HG02970 (cell line): ENCODE results near the gene HIP1.
"Not testable (repeated sequence)": the region's sequence is repeated elsewhere in the genome, so short reads cannot be mapped to it uniquely, and the experiment has no call there.

Experiments used
- ATAC-seq: cut with Tn5 transposase; IDR thresholded peaks from one replicate; pipeline ENCODE4 v1.9.1; 2021; ENCODE audit warnings: mild to moderate bottlenecking, moderate library complexity, moderate number of reproducible peaks; ENCODE audit not compliant: unreplicated experiment, low FRiP score

HIP1 gene

GRCh38 chr7:75647709-75648438, 90.9 kb downstream of the HIP1 start:
- ATAC-seq = no peak

- ATAC-seq = no peak
Measured at GRCh38 chr7:75646571-75647102, 92.1 kb downstream of the HIP1 start.

GRCh38 chr7:75645570-75645969, 93.2 kb downstream of the HIP1 start:
- no peak for ATAC-seq

GRCh38 chr7:75644589-75644988, 94.2 kb downstream of the HIP1 start:
- ATAC-seq = no peak

GRCh38 chr7:75642810-75643486, 95.8 kb downstream of the HIP1 start:
- no peak for ATAC-seq

GRCh38 chr7:75640201-75640600, 98.5 kb downstream of the HIP1 start:
- ATAC-seq = no peak

GRCh38 chr7:75639886-75640190, 98.9 kb downstream of the HIP1 start:
- no peak for ATAC-seq

GRCh38 chr7:75639071-75639885, 99.5 kb downstream of the HIP1 start:
- ATAC-seq = no peak

- ATAC-seq = no peak
Measured at GRCh38 chr7:75638594-75639070, 100.1 kb downstream of the HIP1 start.

GRCh38 chr7:75637854-75638593, 100.7 kb downstream of the HIP1 start:
- no peak for ATAC-seq

GRCh38 chr7:75635036-75635435, 103.7 kb downstream of the HIP1 start:
- ATAC-seq = no peak

GRCh38 chr7:75632587-75632986, 106.2 kb downstream of the HIP1 start:
- not testable (repeated sequence) for ATAC-seq

- no peak for ATAC-seq
Measured at GRCh38 chr7:75631711-75632110, 107.0 kb downstream of the HIP1 start.

- ATAC-seq = no peak
Measured at GRCh38 chr7:75630549-75630948, 108.2 kb downstream of the HIP1 start.

GRCh38 chr7:75629044-75629443, 109.7 kb downstream of the HIP1 start:
- ATAC-seq = no peak

- ATAC-seq = no peak
Measured at GRCh38 chr7:75628055-75628454, 110.7 kb downstream of the HIP1 start.

- no peak for ATAC-seq
Measured at GRCh38 chr7:75626954-75627353, 111.8 kb downstream of the HIP1 start.

GRCh38 chr7:75625868-75626267, 112.9 kb downstream of the HIP1 start:
- ATAC-seq = no peak

GRCh38 chr7:75624134-75624832, 114.5 kb downstream of the HIP1 start:
- ATAC-seq = no peak
